Measurements from ENCODE around the gene TSEN2.

DNA sequence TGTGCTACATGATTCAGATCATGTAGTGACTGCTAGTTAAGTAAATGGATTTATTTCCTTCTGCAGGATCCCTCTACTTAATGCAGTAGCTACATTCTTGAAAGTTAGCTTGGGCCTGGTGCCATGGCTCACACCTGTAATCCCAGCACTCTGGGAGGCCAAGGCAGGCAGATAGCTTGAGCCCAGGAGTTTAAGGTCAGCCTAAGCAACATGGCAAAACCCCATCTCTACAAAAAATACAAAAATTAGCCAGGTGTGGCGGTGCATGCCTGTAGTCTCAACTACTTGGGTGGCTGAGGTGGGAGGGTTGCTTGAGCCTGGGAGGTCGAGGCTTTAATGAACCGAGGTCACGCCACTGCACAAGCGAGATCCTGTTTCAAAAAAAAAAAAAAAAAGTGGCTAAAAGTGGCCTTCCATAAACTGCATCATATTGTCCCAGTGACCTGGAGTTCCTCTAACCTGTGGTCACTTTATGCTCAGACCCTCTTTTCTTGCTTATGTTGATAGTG lies 22.0 kb downstream of the TSEN2 start:
- TF ChIP-seq POLR2A (IDR thresholded peaks at IDR 0.05; ENCODE audit: low read length), result no peak
- no peak for TF ChIP-seq CTCF (IDR thresholded peaks at IDR 0.05)
